Measurements from ENCODE around the gene ASB8.

ASB8 gene

DNA sequence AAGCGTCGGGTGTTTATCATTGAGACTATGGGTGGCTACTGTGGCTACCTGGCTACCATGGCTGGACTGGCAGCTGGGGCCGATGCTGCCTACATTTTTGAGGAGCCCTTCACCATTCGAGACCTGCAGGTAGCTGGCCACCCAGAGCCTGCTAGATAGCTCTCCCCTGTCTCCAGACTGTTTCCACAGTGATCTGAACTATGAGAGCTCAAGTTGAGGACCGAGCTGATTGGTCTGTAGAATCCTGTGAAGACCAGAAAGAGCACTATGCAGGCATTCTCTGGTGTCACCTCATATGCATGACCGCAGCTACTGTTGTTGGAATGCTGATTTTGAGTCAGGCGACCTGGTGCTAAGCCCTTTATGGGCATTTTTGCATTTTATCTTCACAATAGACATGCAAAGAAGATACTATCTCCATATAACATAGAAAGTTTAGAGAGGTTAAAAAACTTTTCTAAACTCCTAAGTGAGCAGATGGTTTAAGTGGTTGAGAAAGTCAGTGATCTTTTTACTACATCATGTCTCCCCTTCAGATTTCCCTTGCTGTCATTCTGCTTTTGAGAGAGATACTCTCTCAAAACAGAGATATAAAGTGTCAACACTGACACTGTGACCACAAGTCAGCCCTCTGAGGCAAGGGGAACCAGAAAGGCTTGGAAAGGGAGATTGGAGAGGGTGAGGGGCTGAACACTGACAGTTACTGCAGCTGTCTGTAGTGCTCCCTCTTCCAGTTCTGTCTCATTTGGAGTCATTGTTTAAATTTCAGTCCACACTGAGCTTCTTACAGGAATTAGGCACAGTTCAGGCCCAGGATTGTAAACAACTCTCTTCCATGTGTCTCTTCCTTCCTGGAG lies 14.3 kb downstream of the ASB8 start:
- no peak for DNase-seq (ENCODE audit: low spot score)
- H3K4me3 ChIP-seq = no peak overlapping the region
- no peak overlapping the region for H3K27ac ChIP-seq
- no peak for TF ChIP-seq CTCF (IDR thresholded peaks at IDR 0.05)

DNA sequence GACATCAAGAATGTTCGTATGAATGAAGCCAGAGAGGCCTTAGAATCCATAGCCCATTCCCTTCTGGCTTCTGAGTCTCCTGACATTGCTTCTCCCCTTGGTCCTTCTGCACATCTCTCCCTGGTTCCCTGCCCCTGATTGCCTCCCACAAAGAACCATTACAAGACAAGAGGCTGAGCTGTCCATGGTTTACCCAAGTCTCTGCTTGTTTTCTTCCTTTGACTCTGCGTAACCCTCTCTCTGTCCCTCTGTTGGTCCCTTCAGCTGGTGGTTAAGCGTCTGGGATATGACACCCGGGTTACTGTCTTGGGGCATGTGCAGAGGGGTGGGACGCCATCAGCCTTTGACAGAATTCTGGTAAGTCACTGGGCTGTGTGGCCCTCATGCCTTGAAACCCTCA lies 22.3 kb downstream of the ASB8 start:
- H3K27ac ChIP-seq = no peak overlapping the region
- no peak for TF ChIP-seq CTCF (IDR thresholded peaks at IDR 0.05)
- no peak overlapping the region for H3K4me3 ChIP-seq
- no peak for DNase-seq (ENCODE audit: low spot score)

DNA sequence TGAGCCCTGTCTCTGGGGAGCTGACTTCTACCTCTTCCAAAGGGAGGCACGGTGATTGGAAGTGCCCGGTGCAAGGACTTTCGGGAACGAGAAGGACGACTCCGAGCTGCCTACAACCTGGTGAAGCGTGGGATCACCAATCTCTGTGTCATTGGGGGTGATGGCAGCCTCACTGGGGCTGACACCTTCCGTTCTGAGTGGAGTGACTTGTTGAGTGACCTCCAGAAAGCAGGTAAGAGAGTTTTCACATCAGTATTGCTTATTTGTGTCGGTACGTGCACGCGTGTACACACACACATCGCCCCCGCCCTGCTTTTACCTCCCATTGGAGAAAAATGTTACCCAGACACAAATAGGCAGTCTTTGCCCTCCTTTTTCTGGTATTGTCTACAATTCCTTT lies 24.5 kb downstream of the ASB8 start:
- no peak overlapping the region for H3K27ac ChIP-seq
- no peak for DNase-seq (ENCODE audit: low spot score)
- no peak for TF ChIP-seq CTCF (IDR thresholded peaks at IDR 0.05)
- H3K4me3 ChIP-seq = no peak overlapping the region

DNA sequence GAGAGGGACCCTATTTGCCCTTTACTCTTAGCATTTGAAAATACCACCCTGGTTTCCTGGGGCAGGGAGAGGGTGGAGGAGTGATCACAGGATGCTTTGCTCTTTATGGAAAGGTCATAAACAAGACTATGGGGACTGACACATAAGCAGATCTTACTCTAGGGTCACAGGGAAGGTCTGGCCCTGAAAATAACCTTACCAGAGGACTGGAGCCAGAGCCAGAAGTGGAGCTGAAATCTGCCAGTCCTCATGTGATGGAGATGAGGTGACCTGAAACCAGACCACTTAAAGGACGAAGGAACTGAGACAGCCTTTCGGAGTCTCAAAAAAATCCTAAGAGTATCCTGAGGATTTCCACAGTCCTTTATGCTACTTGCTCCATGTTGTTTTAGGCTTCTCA lies 25.8 kb downstream of the ASB8 start:
- no peak for DNase-seq (ENCODE audit: low spot score)
- no peak for TF ChIP-seq CTCF (IDR thresholded peaks at IDR 0.05)
- Histone ChIP-seq H3K27ac (no peak overlapping the region), H3K4me3 (no peak overlapping the region)

GRCh38 chr12:48129376-48129775 lies 27.9 kb downstream of the ASB8 start:
- no peak for DNase-seq (ENCODE audit: low spot score)
- no peak for TF ChIP-seq CTCF (IDR thresholded peaks at IDR 0.05)
- no peak overlapping the region for H3K4me3 ChIP-seq
- no peak overlapping the region for H3K27ac ChIP-seq

- Histone ChIP-seq H3K4me3 (no peak overlapping the region), H3K27ac (no peak overlapping the region)
- no peak for TF ChIP-seq CTCF (IDR thresholded peaks at IDR 0.05)
- no peak for DNase-seq (ENCODE audit: low spot score)
Measured at GRCh38 chr12:48128800-48129199, 28.5 kb downstream of the ASB8 start.

DNA sequence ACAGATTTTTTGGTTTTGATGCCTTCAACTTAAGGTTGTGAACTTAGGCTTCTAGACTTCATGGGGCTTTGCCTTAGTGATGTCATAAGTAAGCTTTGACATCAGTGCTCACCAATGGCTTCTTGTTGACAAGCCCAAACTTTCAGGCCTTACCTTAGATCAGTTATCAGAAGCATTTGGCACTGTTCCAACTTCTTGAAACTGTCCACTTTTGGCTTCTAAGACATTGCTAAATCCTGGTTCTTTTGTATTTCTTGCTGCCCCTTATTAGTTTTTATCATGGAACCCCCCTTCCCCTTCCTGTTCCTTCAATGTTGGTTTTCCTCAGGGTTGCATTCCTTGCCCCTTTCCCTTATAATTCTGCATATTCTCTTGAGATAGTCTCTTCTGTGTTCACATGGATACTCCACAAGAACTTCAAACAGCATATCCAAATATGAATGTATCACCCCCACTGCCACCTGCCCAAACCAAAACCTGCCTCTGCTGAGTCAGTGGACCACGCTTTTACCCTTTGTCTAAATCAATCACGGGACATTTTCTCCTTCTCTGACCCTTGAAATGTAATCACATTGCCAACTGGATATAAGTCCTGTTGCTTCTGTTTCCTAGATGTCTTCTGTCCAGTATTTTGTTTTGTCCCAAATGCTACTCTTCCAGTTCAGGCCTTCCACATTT lies 30.2 kb downstream of the ASB8 start:
- no peak for TF ChIP-seq CTCF (IDR thresholded peaks at IDR 0.05)
- no peak overlapping the region for H3K4me3 ChIP-seq
- DNase-seq (ENCODE audit: low spot score) = no peak

More for the DNA sequence above, 30.2 kb downstream of the ASB8 start:
- no peak overlapping the region for H3K27ac ChIP-seq

Measured in coronary artery (tissue), 2 donors.